K562 (cell line): Measurements from ENCODE around the gene APBA2. TPM values are rescaled to one million over a fixed set of nuclear protein-coding genes. Genes with fewer than 3 reads are reported as not detected.

Experiments
- ATAC-seq: fragments of 200-7000 bp; cut with Tn5 transposase; 3 replicates; pipeline ENCODE4 v1.9.1; 2020; ENCODE audit warnings: moderate library complexity
- BruUV-seq: library from RNA; stranded (reverse); fragments of 400-500 nt; replicated peaks from 2 replicates; lab custom pipeline; 2021; lab: Mats Ljungman, UMichigan
- CTCF ChIA-PET: fragments of 300-600 bp; formaldehyde crosslinking; extraction: SDS; loops from one replicate; lab custom pipeline; 2021; ENCODE audit warnings: low intra/inter-chr PET ratio; lab: Yijun Ruan, JAX
- POLR2A ChIA-PET: fragments of 300-600, 350-650 bp; sonication (Branson Sonifier 250); formaldehyde crosslinking; extraction: SDS; loops from one replicate; lab custom pipeline; 2021; ENCODE audit warnings: antibody characterized with exemption, inconsistent platforms; lab: Yijun Ruan, JAX
- DNase-seq, 4 experiments: peaks; one replicate each; pipeline versions ENCODE4 v3.0.0 to v3.0.0-alpha.2; 2011 to 2018; ENCODE audit warnings: low spot score in 3 of 4, mixed read lengths in 3 of 4; ENCODE audit errors: extremely low read depth in 1 of 4
- FAIRE-seq: peaks from 2 replicates; lab custom pipeline; 2011; peaks lifted over from hg19 to GRCh38; lab: Jason Lieb, UNC
- H2AFZ ChIP-seq: 2 replicates; pipeline ENCODE4 v1.6.0; 2011; ENCODE audit warnings: low read depth, low read length, control low read depth, inconsistent platforms
- H3K27ac ChIP-seq: fragments of 200-600 bp; 3 replicates; pipeline ENCODE4 v1.8.0; 2011; ENCODE audit warnings: low read depth, mild to moderate bottlenecking, control low read depth, inconsistent platforms, low read length, moderate library complexity, mixed read lengths; ENCODE audit errors: extremely low read depth
- H3K27me3 ChIP-seq, 2 experiments: fragments of 300-600 bp in 1 of 2; 2 replicates in 1 of 2; 3 replicates in 1 of 2; pipeline versions ENCODE4 v1.6.0 to v1.8.0; 2011; ENCODE audit warnings: inconsistent platforms in 2 of 2, low read length in 2 of 2, mild to moderate bottlenecking in 1 of 2, mixed read lengths in 1 of 2, moderate library complexity in 1 of 2; ENCODE audit not compliant: control insufficient read depth in 2 of 2, insufficient read depth in 2 of 2
- H3K36me3 ChIP-seq: fragments of 300-600 bp; 3 replicates; pipeline ENCODE4 v1.8.0; 2011; ENCODE audit warnings: mild to moderate bottlenecking, low read length, inconsistent platforms; ENCODE audit not compliant: control insufficient read depth, insufficient read depth
- H3K4me1 ChIP-seq, 2 experiments: fragments of 200-600 bp in 1 of 2; replicated peaks in 1 of 2; 2 replicates in 1 of 2; 3 replicates in 1 of 2; pipeline versions ENCODE4 v1.5.1 to v1.8.0; 2011; ENCODE audit warnings: inconsistent platforms in 2 of 2, low read length in 2 of 2, mild to moderate bottlenecking in 1 of 2, mixed read lengths in 1 of 2, moderate library complexity in 1 of 2; ENCODE audit not compliant: control insufficient read depth in 2 of 2, insufficient read depth in 2 of 2
- H3K4me2 ChIP-seq: 2 replicates; pipeline ENCODE4 v1.6.1; 2011; ENCODE audit warnings: low read length, control low read depth, inconsistent platforms, mixed read lengths; ENCODE audit not compliant: insufficient read depth
- H3K4me3 ChIP-seq: fragments of 200-600 bp; sonication (generic), shearing (Covaris generic); 2 replicates; pipeline ENCODE4 v1.5.1; 2016; ENCODE audit warnings: control low read depth, inconsistent platforms
- H3K79me2 ChIP-seq: fragments of 200-600 bp; 3 replicates; pipeline ENCODE4 v1.8.0; 2011; ENCODE audit warnings: low read length, inconsistent platforms; ENCODE audit not compliant: control insufficient read depth, insufficient read depth
- H3K9ac ChIP-seq, 2 experiments: 2 replicates each; pipeline versions ENCODE4 v1.6.0 to v1.6.1; 2011; ENCODE audit warnings: low read depth in 2 of 2, low read length in 2 of 2, control low read depth in 1 of 2, inconsistent platforms in 1 of 2, mild to moderate bottlenecking in 1 of 2, mixed read lengths in 1 of 2; ENCODE audit not compliant: insufficient read depth in 1 of 2
- H3K9me1 ChIP-seq: one replicate; pipeline ENCODE4 v1.6.0; 2011; ENCODE audit warnings: inconsistent platforms, mild to moderate bottlenecking, low read length, moderate library complexity; ENCODE audit not compliant: control insufficient read depth, insufficient read depth
- H3K9me3 ChIP-seq: replicated peaks from 2 replicates; pipeline ENCODE4 v1.5.1; 2011; ENCODE audit warnings: low read depth, low read length, inconsistent platforms; ENCODE audit not compliant: control insufficient read depth, insufficient read depth
- H4K20me1 ChIP-seq: replicated peaks from 2 replicates; pipeline ENCODE4 v1.6.1; 2011; ENCODE audit warnings: low read length, inconsistent platforms, mixed read lengths; ENCODE audit not compliant: control insufficient read depth, insufficient read depth
- CTCF ChIP-seq, 3 experiments: IDR thresholded peaks in 2 of 3; conservative IDR thresholded peaks in 1 of 3; 2 replicates each; pipeline ENCODE4 v1.5.1; 2011 to 2012; ENCODE audit warnings: low read length in 3 of 3, mild to moderate bottlenecking in 3 of 3, control low read depth in 2 of 3, improper control_type of control experiment in 1 of 3, inconsistent platforms in 1 of 3, low read depth in 1 of 3, mixed read lengths in 1 of 3, moderate library complexity in 1 of 3; ENCODE audit not compliant: insufficient read depth in 2 of 3
- FOXK1 ChIP-seq: sonication (generic); formaldehyde crosslinking; IDR thresholded peaks from 2 replicates; pipeline ENCODE4 v1.8.0; 2022; ENCODE audit warnings: missing genetic modification reagents, mild to moderate bottlenecking, borderline replicate concordance
- WGBS: fragments of 100-300 bp; shearing (Covaris generic); methylation state at CpG from one replicate; pipeline ENCODE4 v1.1.6; 2016; ENCODE audit warnings: low coverage, mixed read lengths; ENCODE audit not compliant: insufficient coverage; ENCODE audit errors: missing lambda C conversion rate; 5-methylcytosine and 5-hydroxymethylcytosine counted together
- in situ Hi-C: fragments of 300-500 bp; cut with MboI; formaldehyde crosslinking; loops from 4 replicates; pipeline ENCODE4 v1.15.0; 2018; ENCODE audit warnings: inconsistent platforms, mixed read lengths
- intact Hi-C: fragments of 100-400 bp; cut with micrococcal nuclease; formaldehyde crosslinking; loops from 2 replicates; pipeline ENCODE4 v1.14.2; 2022
- polyA plus RNA-seq, 8 experiments: library from polyadenylated mRNA; depleted of rRNA in 4 of 8; stranded (reverse) in 5 of 8; unstranded in 3 of 8; fragments of >200 nt; fragmentation: Nextera tagmentation in 2 of 8; fragmentation: Illumina TruSeq in 1 of 8; extraction: Ambion mirVana in 2 of 8; extraction: Trizol in 1 of 8; gene quantifications; 2 replicates each; pipeline versions ENCODE4 v1.2.1 to v1.2.3, GENCODE V29; 2011 to 2014; ENCODE audit warnings: inconsistent platforms in 1 of 8, missing spikeins in 1 of 8
- total RNA-seq, 7 experiments: library from RNA; depleted of rRNA in 6 of 7; stranded (reverse); fragments of >200 nt in 6 of 7; fragmentation: Illumina TruSeq in 2 of 7; extraction: Trizol in 2 of 7; gene quantifications; 2 replicates each; pipeline versions ENCODE4 v1.2.1 to v1.2.3, GENCODE V29; 2011 to 2021; ENCODE audit warnings: low replicate concordance in 1 of 7

Gene APBA2
- total and polyA plus RNA-seq, 9 of the 15 experiments (the other 6 are each of a cell fraction or from before 2014, with no cell fraction given), result 0.24 to 40.9 (median 25.2) TPM

- H3K27me3 ChIP-seq, result peaks cover 7 to 37% of the 10 kb centered on the region in 2 experiments; a peak in 4 of 5 replicates
- TF ChIP-seq CTCF (IDR thresholded peaks at IDR 0.05 in 2 of 3, conservative IDR thresholded peaks at IDR 0.05 in 1 of 3; ENCODE audit: insufficient read depth in 2 of 3, low read depth in 1 of 3, low read length in 3 of 3) (0 out of 6 replicates have a peak, but pooled peaks of 1 of the 3 experiments have one; percentile 8), FOXK1 (no peak)
- 16% methylated on average over 18 of the region's 19 CpGs for WGBS
- in situ Hi-C loops, result no loop called here
- no peaks in the 10 kb centered on the region for H3K9me1 ChIP-seq
- no peak overlapping the region for H3K9ac ChIP-seq
- no peak overlapping the region for H3K4me2 ChIP-seq
- no peaks in the 10 kb centered on the region for H3K36me3 ChIP-seq
- H2AFZ ChIP-seq, result no peak overlapping the region
- FAIRE-seq, result no peak
- peaks cover 15% of the 10 kb centered on the region for H4K20me1 ChIP-seq
- no TSS peak for BruUV-seq
- ChIA-PET POLR2A (no interaction called here), CTCF (no interaction called here)
- ATAC-seq, result no peak
- H3K27ac ChIP-seq, result no peak overlapping the region
- no peaks in the 10 kb centered on the region for H3K79me2 ChIP-seq
- intact Hi-C loops, result no loop called here
- DNase-seq, result no peak
- H3K4me3 ChIP-seq, result no peak overlapping the region
- peaks cover 7 to 47% of the 10 kb centered on the region in 2 experiments; a peak in 4 of 5 replicates for H3K4me1 ChIP-seq
- no peaks in the 10 kb centered on the region for H3K9me3 ChIP-seq
Observed at GRCh38 chr15:29125382-29126207, 239.8 kb downstream of the APBA2 start.
